Gastrocnemius medialis (tissue), 4 donors: ENCODE measurements around the gene APOH.

ENCODE experiments used
- CTCF ChIP-seq, 5 experiments: fragments of 450-650 bp in 3 of 5; fragments of 200-600 bp in 2 of 5; sonication (generic) in 2 of 5; IDR thresholded peaks in 4 of 5; conservative IDR thresholded peaks in 1 of 5; 1 replicate in 4 of 5; 2 replicates in 1 of 5; pipeline ENCODE4 v1.5.1; 2016 to 2019; ENCODE audit warnings: antibody characterized with exemption in 5 of 5, mild to moderate bottlenecking in 3 of 5, moderate library complexity in 3 of 5
- POLR2A ChIP-seq, 2 donors: fragments of 450-650 bp; IDR thresholded peaks; one replicate each; pipeline ENCODE4 v1.6.1; 2017; ENCODE audit warnings: antibody characterized with exemption in 2 of 2, mild to moderate bottlenecking in 2 of 2, moderate library complexity in 2 of 2

DNA sequence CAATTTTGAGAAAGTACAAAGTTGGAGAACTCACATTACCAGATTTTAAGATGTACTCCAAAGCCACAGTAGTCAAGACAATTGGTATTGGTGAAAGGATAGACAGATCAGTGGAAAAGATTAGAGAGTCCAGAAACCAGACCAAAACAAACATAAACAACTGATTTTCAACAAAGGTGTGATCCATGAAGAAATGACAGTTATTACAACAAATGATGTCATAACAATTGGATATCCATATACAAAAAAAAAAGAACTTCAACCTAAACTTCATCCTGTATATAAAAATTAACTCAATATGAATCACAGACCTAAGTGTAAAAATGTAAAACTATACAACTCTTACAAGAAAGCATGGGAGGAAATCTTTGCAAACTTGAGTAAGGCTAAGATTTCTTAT is 45.7 kb downstream of the APOH start:
- TF ChIP-seq POLR2A (IDR thresholded peaks at IDR 0.05) (no peak), CTCF (IDR thresholded peaks at IDR 0.05 in 4 of 5, conservative IDR thresholded peaks at IDR 0.05 in 1 of 5) (no peak)
